HAP-1 (cell line): ENCODE data around the gene CDC42EP3.
A peak's percentile ranks its signal among the peaks of the same experiment; 100 is the strongest.

Experiments used
- DNase-seq, 2 experiments: peaks; one replicate each; pipeline ENCODE4 v3.0.0-alpha.2; 2016 to 2020; ENCODE audit warnings: low spot score in 2 of 2
- H3K27me3 ChIP-seq: fragments of 250-450 bp; sonication (Bioruptor Pico); 2 replicates; pipeline ENCODE4 v1.5.1; 2020; ENCODE audit warnings: low read depth, mild to moderate bottlenecking, moderate library complexity
- H3K36me3 ChIP-seq: fragments of 250-450 bp; sonication (Bioruptor Pico); replicated peaks from 2 replicates; pipeline ENCODE4 v1.5.1; 2020; ENCODE audit warnings: mild to moderate bottlenecking
- H3K4me1 ChIP-seq: fragments of 250-450 bp; sonication (Bioruptor Pico); 2 replicates; pipeline ENCODE4 v1.5.1; 2020; ENCODE audit warnings: mild to moderate bottlenecking
- H3K4me3 ChIP-seq: fragments of 250-450 bp; sonication (Bioruptor Pico); 2 replicates; pipeline ENCODE4 v1.5.1; 2020; ENCODE audit warnings: mild to moderate bottlenecking, moderate library complexity
- H3K9me3 ChIP-seq: fragments of 250-450 bp; sonication (Bioruptor Pico); 2 replicates; pipeline ENCODE4 v1.5.1; 2020; ENCODE audit warnings: mild to moderate bottlenecking, moderate library complexity
- in situ Hi-C: fragments of 300-500 bp; cut with MboI; formaldehyde crosslinking; loops from 3 replicates; pipeline ENCODE4 v1.14.3; 2020; ENCODE audit warnings: low sequenced_read_pairs, inconsistent platforms, mixed read lengths

CDC42EP3 gene

GRCh38 chr2:37671009-37671815, at the start of gene CDC42EP3:
Gene CDC42EP3, minus strand, starts transcription at chr2:37671642. Its CDS starts 25,055 bp downstream, at chr2:37646587.
- no peaks in the 10 kb centered on the region for H3K9me3 ChIP-seq
- H3K4me3 ChIP-seq: peak within 1 kb of the TSS; percentile 73
- H3K36me3 ChIP-seq: no peaks in the 10 kb centered on the region
- H3K4me1 ChIP-seq: peaks cover 44% of the 10 kb centered on the region
- in situ Hi-C loops: no loop called here
- peak; percentile 63 to 87 for DNase-seq
- H3K27me3 ChIP-seq: no peaks in the 10 kb centered on the region

- Histone ChIP-seq H3K27me3 (no peaks in the 10 kb centered on the region), H3K4me3 (no peak overlapping the region), H3K36me3 (no peaks in the 10 kb centered on the region), H3K9me3 (no peaks in the 10 kb centered on the region; the same call in 1 of the 2 replicates), H3K4me1 (no peaks in the 10 kb centered on the region)
- in situ Hi-C loops: no loop called here
- DNase-seq: no peak
Observed at GRCh38 chr2:37721201-37721560, 49.7 kb upstream of the CDC42EP3 start.

- Histone ChIP-seq H3K4me3 (no peak overlapping the region), H3K9me3 (no peaks in the 10 kb centered on the region; the same call in 1 of the 2 replicates), H3K27me3 (no peaks in the 10 kb centered on the region), H3K4me1 (no peaks in the 10 kb centered on the region), H3K36me3 (no peaks in the 10 kb centered on the region)
- no peak for DNase-seq
- in situ Hi-C loops: no loop called here
Observed at GRCh38 chr2:37720533-37721200, 49.2 kb upstream of the CDC42EP3 start.

GRCh38 chr2:37718515-37719161, 47.2 kb upstream of the CDC42EP3 start:
- H3K9me3 ChIP-seq: peaks cover 3% of the 10 kb centered on the region
- DNase-seq: no peak
- H3K27me3 ChIP-seq: no peaks in the 10 kb centered on the region
- H3K36me3 ChIP-seq: no peaks in the 10 kb centered on the region
- no peaks in the 10 kb centered on the region for H3K4me1 ChIP-seq
- in situ Hi-C loops: no loop called here
- H3K4me3 ChIP-seq: no peak overlapping the region

GRCh38 chr2:37713258-37713700, 41.8 kb upstream of the CDC42EP3 start:
- in situ Hi-C loops: no loop called here
- peaks cover 3% of the 10 kb centered on the region; the same call in 1 of the 2 replicates for H3K9me3 ChIP-seq
- no peak for DNase-seq
- no peaks in the 10 kb centered on the region; the same call in 1 of the 2 replicates for H3K4me1 ChIP-seq
- H3K4me3 ChIP-seq: no peak overlapping the region
- no peaks in the 10 kb centered on the region for H3K27me3 ChIP-seq
- H3K36me3 ChIP-seq: no peaks in the 10 kb centered on the region

GRCh38 chr2:37711831-37712230, 40.4 kb upstream of the CDC42EP3 start:
- DNase-seq: no peak
- H3K4me1 ChIP-seq: peaks cover 8% of the 10 kb centered on the region
- H3K27me3 ChIP-seq: no peaks in the 10 kb centered on the region
- no peak overlapping the region for H3K4me3 ChIP-seq
- H3K9me3 ChIP-seq: peaks cover 3% of the 10 kb centered on the region; the same call in 1 of the 2 replicates
- H3K36me3 ChIP-seq: no peaks in the 10 kb centered on the region
- in situ Hi-C loops: no loop called here

GRCh38 chr2:37711308-37711731, 39.9 kb upstream of the CDC42EP3 start:
- Histone ChIP-seq H3K4me1 (peaks cover 13% of the 10 kb centered on the region), H3K27me3 (no peaks in the 10 kb centered on the region), H3K9me3 (peaks cover 3% of the 10 kb centered on the region; the same call in 1 of the 2 replicates), H3K36me3 (no peaks in the 10 kb centered on the region), H3K4me3 (no peak overlapping the region)
- in situ Hi-C loops: no loop called here
- DNase-seq: peak; percentile 27 to 44

- H3K36me3 ChIP-seq: no peaks in the 10 kb centered on the region
- no peak overlapping the region for H3K4me3 ChIP-seq
- no peaks in the 10 kb centered on the region for H3K27me3 ChIP-seq
- in situ Hi-C loops: no loop called here
- peaks cover 17% of the 10 kb centered on the region for H3K4me1 ChIP-seq
- no peak for DNase-seq
- no peaks in the 10 kb centered on the region for H3K9me3 ChIP-seq
Observed at GRCh38 chr2:37709111-37709510, 37.7 kb upstream of the CDC42EP3 start.

GRCh38 chr2:37708146-37708545, 36.7 kb upstream of the CDC42EP3 start:
- Histone ChIP-seq H3K27me3 (no peaks in the 10 kb centered on the region), H3K4me3 (no peak overlapping the region), H3K4me1 (peaks cover 22% of the 10 kb centered on the region), H3K36me3 (no peaks in the 10 kb centered on the region), H3K9me3 (no peaks in the 10 kb centered on the region)
- in situ Hi-C loops: no loop called here
- DNase-seq: no peak

GRCh38 chr2:37707393-37707792, 36.0 kb upstream of the CDC42EP3 start:
- H3K4me1 ChIP-seq: peaks cover 22% of the 10 kb centered on the region
- H3K27me3 ChIP-seq: no peaks in the 10 kb centered on the region
- no peaks in the 10 kb centered on the region for H3K9me3 ChIP-seq
- in situ Hi-C loops: no loop called here
- H3K4me3 ChIP-seq: no peak overlapping the region
- no peaks in the 10 kb centered on the region for H3K36me3 ChIP-seq
- no peak for DNase-seq

GRCh38 chr2:37706334-37707183, 35.1 kb upstream of the CDC42EP3 start:
- Histone ChIP-seq H3K27me3 (no peaks in the 10 kb centered on the region), H3K36me3 (no peaks in the 10 kb centered on the region), H3K4me1 (peaks cover 22% of the 10 kb centered on the region), H3K9me3 (no peaks in the 10 kb centered on the region), H3K4me3 (no peak overlapping the region)
- peak; percentile 50 to 78 for DNase-seq
- in situ Hi-C loops: no loop called here

- no peaks in the 10 kb centered on the region for H3K36me3 ChIP-seq
- in situ Hi-C loops: no loop called here
- no peaks in the 10 kb centered on the region for H3K9me3 ChIP-seq
- no peak for DNase-seq
- peaks cover 22% of the 10 kb centered on the region for H3K4me1 ChIP-seq
- H3K27me3 ChIP-seq: no peaks in the 10 kb centered on the region
- H3K4me3 ChIP-seq: no peak overlapping the region
Observed at GRCh38 chr2:37705191-37705590, 33.7 kb upstream of the CDC42EP3 start.

GRCh38 chr2:37698931-37699481, 27.6 kb upstream of the CDC42EP3 start:
- no peak for DNase-seq
- in situ Hi-C loops: no loop called here
- Histone ChIP-seq H3K4me3 (no peak overlapping the region), H3K9me3 (no peaks in the 10 kb centered on the region), H3K4me1 (peaks cover 4% of the 10 kb centered on the region), H3K27me3 (no peaks in the 10 kb centered on the region), H3K36me3 (no peaks in the 10 kb centered on the region)
